ENCODE results near the gene HBB.

DNA sequence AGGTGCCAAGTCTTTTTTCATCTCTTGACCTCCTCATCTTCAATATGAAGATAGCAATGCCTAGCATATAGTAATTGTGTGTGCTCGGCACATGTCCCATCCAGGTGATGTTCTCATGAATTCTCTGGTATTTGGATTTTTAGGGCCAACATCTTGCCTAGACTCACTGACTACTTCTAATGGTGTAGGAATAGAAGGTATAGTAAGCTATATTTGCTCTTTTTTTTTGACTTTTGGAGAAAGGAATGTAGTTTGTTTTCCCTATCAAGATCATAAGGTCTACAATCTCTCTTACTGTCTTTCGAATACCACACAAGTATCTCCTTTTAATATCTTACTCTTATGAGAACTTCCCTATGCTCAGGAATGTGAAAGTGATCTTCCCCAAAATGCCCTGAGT, 4.2 kb upstream of the HBB start:
- TF ChIP-seq, protein P1, sequence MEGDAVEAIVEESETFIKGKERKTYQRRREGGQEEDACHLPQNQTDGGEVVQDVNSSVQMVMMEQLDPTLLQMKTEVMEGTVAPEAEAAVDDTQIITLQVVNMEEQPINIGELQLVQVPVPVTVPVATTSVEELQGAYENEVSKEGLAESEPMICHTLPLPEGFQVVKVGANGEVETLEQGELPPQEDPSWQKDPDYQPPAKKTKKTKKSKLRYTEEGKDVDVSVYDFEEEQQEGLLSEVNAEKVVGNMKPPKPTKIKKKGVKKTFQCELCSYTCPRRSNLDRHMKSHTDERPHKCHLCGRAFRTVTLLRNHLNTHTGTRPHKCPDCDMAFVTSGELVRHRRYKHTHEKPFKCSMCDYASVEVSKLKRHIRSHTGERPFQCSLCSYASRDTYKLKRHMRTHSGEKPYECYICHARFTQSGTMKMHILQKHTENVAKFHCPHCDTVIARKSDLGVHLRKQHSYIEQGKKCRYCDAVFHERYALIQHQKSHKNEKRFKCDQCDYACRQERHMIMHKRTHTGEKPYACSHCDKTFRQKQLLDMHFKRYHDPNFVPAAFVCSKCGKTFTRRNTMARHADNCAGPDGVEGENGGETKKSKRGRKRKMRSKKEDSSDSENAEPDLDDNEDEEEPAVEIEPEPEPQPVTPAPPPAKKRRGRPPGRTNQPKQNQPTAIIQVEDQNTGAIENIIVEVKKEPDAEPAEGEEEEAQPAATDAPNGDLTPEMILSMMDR (IDR thresholded peaks at IDR 0.05): no peak
- TF ChIP-seq POLR2A (IDR thresholded peaks at IDR 0.05) (no peak), POLR2AphosphoS5 (IDR thresholded peaks at IDR 0.05) (no peak), EP300 (IDR thresholded peaks at IDR 0.05) (no peak)

All from upper lobe of left lung (tissue), 4 donors.